PFSK-1 (cell line): ENCODE results near the gene HOXB7.

Source experiments
- POLR2AphosphoS5 ChIP-seq: IDR thresholded peaks from 2 replicates; pipeline ENCODE4 v1.6.1; 2012; ENCODE audit warnings: low read depth, mild to moderate bottlenecking, control low read depth, low read length, moderate library complexity
- SIN3A ChIP-seq: IDR thresholded peaks from 2 replicates; pipeline ENCODE4 v1.6.1; 2012; ENCODE audit warnings: mild to moderate bottlenecking, low read length, moderate library complexity, borderline replicate concordance; ENCODE audit not compliant: insufficient read depth
- TAF1 ChIP-seq: IDR thresholded peaks from 2 replicates; pipeline ENCODE4 v1.6.1; 2012; ENCODE audit warnings: low read length, control low read depth, borderline replicate concordance; ENCODE audit not compliant: insufficient read depth
- TF ChIP-seq, protein P1 (sequence below), 2 experiments: IDR thresholded peaks; 2 replicates each; pipeline versions ENCODE4 v1.6.1 to v1.8.0; 2011 to 2012; ENCODE audit warnings: low read depth in 2 of 2, low read length in 2 of 2, control low read depth in 1 of 2, inconsistent platforms in 1 of 2, mild to moderate bottlenecking in 1 of 2, moderate library complexity in 1 of 2; ENCODE audit not compliant: insufficient read depth in 1 of 2

DNA sequence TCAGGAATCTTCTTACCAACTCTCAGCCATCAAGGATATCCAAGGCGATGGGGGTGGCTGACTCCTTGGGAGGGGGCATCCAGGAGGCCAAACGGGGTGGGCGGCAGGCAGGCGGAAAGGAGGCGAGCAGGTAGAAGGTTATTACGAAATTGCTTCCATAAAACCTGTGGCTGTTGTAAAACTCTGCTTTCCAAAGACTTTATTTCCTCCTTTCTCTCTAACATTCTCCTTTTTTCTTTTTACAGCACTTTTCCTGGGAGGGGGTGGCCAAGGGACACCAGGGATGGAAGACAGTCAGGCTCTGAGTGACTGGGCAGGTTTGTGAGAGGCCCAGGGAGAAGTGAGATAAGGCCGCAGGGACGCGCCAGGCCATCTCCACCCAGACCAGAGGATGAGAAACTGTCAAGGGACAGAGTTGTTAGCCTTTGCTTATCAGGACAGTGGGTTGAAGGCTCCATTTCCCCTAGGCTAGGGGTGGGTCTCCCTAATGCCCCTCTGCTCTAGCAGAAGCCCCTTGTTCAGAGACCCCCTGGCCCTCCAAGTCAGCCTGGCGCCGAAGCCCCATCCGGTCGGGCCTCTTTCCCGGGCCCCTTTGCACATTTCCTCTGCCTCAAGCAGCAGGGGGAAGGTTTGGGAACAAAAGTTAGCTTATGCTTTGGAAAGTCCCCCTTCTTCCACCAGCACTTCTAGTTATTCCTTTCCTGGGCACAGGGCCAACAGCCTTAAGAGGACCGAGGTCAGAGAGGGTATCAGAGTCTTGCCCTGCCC is 20.3 kb upstream of the HOXB7 start:
- TF ChIP-seq TAF1 (no peak), POLR2AphosphoS5 (no peak), SIN3A (no peak)
- TF ChIP-seq, protein P1, sequence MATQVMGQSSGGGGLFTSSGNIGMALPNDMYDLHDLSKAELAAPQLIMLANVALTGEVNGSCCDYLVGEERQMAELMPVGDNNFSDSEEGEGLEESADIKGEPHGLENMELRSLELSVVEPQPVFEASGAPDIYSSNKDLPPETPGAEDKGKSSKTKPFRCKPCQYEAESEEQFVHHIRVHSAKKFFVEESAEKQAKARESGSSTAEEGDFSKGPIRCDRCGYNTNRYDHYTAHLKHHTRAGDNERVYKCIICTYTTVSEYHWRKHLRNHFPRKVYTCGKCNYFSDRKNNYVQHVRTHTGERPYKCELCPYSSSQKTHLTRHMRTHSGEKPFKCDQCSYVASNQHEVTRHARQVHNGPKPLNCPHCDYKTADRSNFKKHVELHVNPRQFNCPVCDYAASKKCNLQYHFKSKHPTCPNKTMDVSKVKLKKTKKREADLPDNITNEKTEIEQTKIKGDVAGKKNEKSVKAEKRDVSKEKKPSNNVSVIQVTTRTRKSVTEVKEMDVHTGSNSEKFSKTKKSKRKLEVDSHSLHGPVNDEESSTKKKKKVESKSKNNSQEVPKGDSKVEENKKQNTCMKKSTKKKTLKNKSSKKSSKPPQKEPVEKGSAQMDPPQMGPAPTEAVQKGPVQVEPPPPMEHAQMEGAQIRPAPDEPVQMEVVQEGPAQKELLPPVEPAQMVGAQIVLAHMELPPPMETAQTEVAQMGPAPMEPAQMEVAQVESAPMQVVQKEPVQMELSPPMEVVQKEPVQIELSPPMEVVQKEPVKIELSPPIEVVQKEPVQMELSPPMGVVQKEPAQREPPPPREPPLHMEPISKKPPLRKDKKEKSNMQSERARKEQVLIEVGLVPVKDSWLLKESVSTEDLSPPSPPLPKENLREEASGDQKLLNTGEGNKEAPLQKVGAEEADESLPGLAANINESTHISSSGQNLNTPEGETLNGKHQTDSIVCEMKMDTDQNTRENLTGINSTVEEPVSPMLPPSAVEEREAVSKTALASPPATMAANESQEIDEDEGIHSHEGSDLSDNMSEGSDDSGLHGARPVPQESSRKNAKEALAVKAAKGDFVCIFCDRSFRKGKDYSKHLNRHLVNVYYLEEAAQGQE (IDR thresholded peaks at IDR 0.05; ENCODE audit: insufficient read depth in 1 of 2, low read depth in 2 of 2, low read length in 2 of 2) = no peak
